Smooth muscle cell (in vitro differentiated cells): ENCODE results near the gene SNED1. TPM values are rescaled to one million over a fixed set of nuclear protein-coding genes. Genes with fewer than 3 reads are reported as not detected.

Source experiments
- DNase-seq: peaks from one replicate; lab custom pipeline; 2025; ENCODE audit not compliant: unreplicated experiment; lab: John Stamatoyannopoulos, UW
- H2AFZ ChIP-seq: fragments of 200-600 bp; sonication (generic); 2 replicates; pipeline ENCODE4 v1.6.0; 2016; ENCODE audit warnings: antibody characterized with exemption, low read depth, mild to moderate bottlenecking
- H3F3A ChIP-seq: fragments of 200-600 bp; sonication (generic); 2 replicates; pipeline ENCODE4 v1.6.0; 2017; ENCODE audit warnings: antibody characterized with exemption, low read depth
- H3K27ac ChIP-seq: fragments of 200-600 bp; sonication (generic); 2 replicates; pipeline ENCODE4 v1.5.1; 2016; ENCODE audit warnings: low read depth, mild to moderate bottlenecking
- H3K27me3 ChIP-seq: fragments of 200-600 bp; sonication (generic); 2 replicates; pipeline ENCODE4 v1.6.1; 2016; ENCODE audit warnings: low read depth, mild to moderate bottlenecking
- H3K36me3 ChIP-seq: fragments of 200-600 bp; sonication (generic); 2 replicates; pipeline ENCODE4 v1.5.1; 2016; ENCODE audit warnings: low read depth
- H3K4me1 ChIP-seq: fragments of 200-600 bp; sonication (generic); 2 replicates; pipeline ENCODE4 v1.5.1; 2016; ENCODE audit warnings: low read depth
- H3K4me2 ChIP-seq: fragments of 200-600 bp; sonication (generic); 2 replicates; pipeline ENCODE4 v1.6.0; 2016; ENCODE audit warnings: mild to moderate bottlenecking
- H3K4me3 ChIP-seq: fragments of 200-600 bp; sonication (generic); 2 replicates; pipeline ENCODE4 v1.5.1; 2016; ENCODE audit warnings: mild to moderate bottlenecking
- H3K79me2 ChIP-seq: fragments of 200-600 bp; sonication (generic); 2 replicates; pipeline ENCODE4 v1.6.0; 2016; ENCODE audit warnings: low read depth, mild to moderate bottlenecking
- H3K9ac ChIP-seq: fragments of 200-600 bp; sonication (generic); 2 replicates; pipeline ENCODE4 v1.6.0; 2016; ENCODE audit warnings: low read depth
- H3K9me3 ChIP-seq: fragments of 200-600 bp; sonication (generic); replicated peaks from 2 replicates; pipeline ENCODE4 v1.5.1; 2016; ENCODE audit warnings: low read depth
- H4K20me1 ChIP-seq: fragments of 200-600 bp; sonication (generic); 2 replicates; pipeline ENCODE4 v1.6.0; 2016; ENCODE audit warnings: low read depth
- CTCF ChIP-seq: fragments of 200-600 bp; sonication (generic); IDR thresholded peaks from 2 replicates; pipeline ENCODE4 v1.5.1; 2017; ENCODE audit warnings: borderline replicate concordance, mild to moderate bottlenecking, antibody characterized with exemption; ENCODE audit not compliant: insufficient read depth, poor library complexity, severe bottlenecking
- WGBS: methylation state at CpG from one replicate; pipeline ENCODE4 v1.1.7; 2016; ENCODE audit warnings: low lambda C conversion rate; 5-methylcytosine and 5-hydroxymethylcytosine counted together
- polyA plus RNA-seq: library from polyadenylated mRNA; unstranded; fragments of >200 nt; fragmentation: Nextera tagmentation; extraction: Ambion mirVana; gene quantifications from 2 replicates; pipeline ENCODE4 v1.2.1, GENCODE V29; 2016
- total RNA-seq: library from RNA; depleted of rRNA; stranded (reverse); fragments of >200 nt; gene quantifications from 2 replicates; pipeline ENCODE4 v1.2.3, GENCODE V29; 2014

Gene SNED1
- total and polyA plus RNA-seq, 2 experiments from 2014 or later = 0.36 to 3.0 TPM

DNA sequence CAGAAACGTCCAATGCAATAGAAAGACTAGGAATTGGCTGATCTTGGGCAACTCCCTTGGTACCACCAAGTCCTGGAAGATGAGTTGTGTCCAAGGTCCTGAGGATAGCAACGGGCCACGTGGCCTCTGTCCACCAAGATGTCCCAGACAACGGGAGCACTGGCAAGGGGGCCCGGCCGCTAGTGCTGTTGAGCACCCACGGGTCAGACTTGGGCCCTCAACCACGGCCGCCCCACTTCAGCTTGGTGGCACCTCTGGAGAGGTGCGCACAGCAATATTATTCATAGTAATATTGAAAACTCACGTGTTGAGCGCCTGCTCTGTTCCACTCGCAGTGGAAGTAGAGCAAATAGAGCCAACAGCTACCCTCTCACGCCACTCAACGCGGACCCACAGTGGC, 131.9 kb downstream of the SNED1 start:
- WGBS = 95% methylated on average over 16 of the region's 16 CpGs
- no peak for DNase-seq
- H3F3A ChIP-seq = no peaks in the 10 kb centered on the region
- H3K9ac ChIP-seq = no peak overlapping the region
- H2AFZ ChIP-seq = no peak overlapping the region
- TF ChIP-seq CTCF = no peak
- H3K27me3 ChIP-seq = no peaks in the 10 kb centered on the region
- no peak overlapping the region for H3K4me3 ChIP-seq
- H3K36me3 ChIP-seq = no peaks in the 10 kb centered on the region
- no peaks in the 10 kb centered on the region for H3K79me2 ChIP-seq
- H3K4me2 ChIP-seq = no peak overlapping the region
- no peak overlapping the region for H3K27ac ChIP-seq
- H3K4me1 ChIP-seq = no peaks in the 10 kb centered on the region
- no peaks in the 10 kb centered on the region for H4K20me1 ChIP-seq
- no peaks in the 10 kb centered on the region for H3K9me3 ChIP-seq

DNA sequence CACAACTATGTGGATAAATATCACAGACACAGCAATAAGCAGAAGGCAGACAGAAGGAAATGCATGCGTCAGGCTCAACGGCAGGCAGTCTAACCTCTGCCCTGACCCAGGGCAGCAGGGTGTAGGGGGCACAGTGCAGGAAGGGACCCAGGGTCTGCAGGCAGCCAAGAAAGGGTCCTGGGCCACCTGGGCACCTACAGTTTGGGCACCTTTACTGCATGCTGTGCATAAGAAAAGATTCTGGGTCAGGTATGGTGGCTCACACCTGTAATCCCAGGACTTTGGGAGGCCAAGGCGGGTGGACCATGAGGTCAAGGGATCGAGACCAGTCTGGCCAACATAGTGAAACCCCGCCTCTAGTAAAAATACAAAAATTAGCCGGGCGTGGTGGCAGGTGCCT, 133.1 kb downstream of the SNED1 start:
- Histone ChIP-seq H3K27me3 (no peaks in the 10 kb centered on the region), H3K9ac (no peak overlapping the region), H4K20me1 (no peaks in the 10 kb centered on the region), H3K9me3 (no peaks in the 10 kb centered on the region), H3K27ac (no peak overlapping the region), H3K4me2 (no peak overlapping the region), H3F3A (no peaks in the 10 kb centered on the region), H3K4me3 (no peak overlapping the region), H2AFZ (no peak overlapping the region), H3K79me2 (no peaks in the 10 kb centered on the region), H3K36me3 (no peaks in the 10 kb centered on the region), H3K4me1 (no peaks in the 10 kb centered on the region)
- DNase-seq = no peak
- no peak for TF ChIP-seq CTCF
- WGBS = 96% methylated on average over 7 of the region's 7 CpGs

- no peak for DNase-seq
- no peaks in the 10 kb centered on the region for H3F3A ChIP-seq
Measured at GRCh38 chr2:241132538-241133435, 134.4 kb downstream of the SNED1 start.

More at GRCh38 chr2:241132538-241133435, 134.4 kb downstream of the SNED1 start:
- TF ChIP-seq CTCF = no peak
- Histone ChIP-seq H3K4me1 (no peaks in the 10 kb centered on the region), H3K27me3 (no peaks in the 10 kb centered on the region), H3K9me3 (no peaks in the 10 kb centered on the region), H3K36me3 (no peaks in the 10 kb centered on the region), H3K79me2 (no peaks in the 10 kb centered on the region), H3K27ac (no peak overlapping the region), H3K9ac (no peak overlapping the region), H3K4me2 (no peak overlapping the region), H2AFZ (no peak overlapping the region), H3K4me3 (no peak overlapping the region), H4K20me1 (no peaks in the 10 kb centered on the region)
- WGBS = 92% methylated on average over 14 of the region's 14 CpGs
